Measurements from ENCODE around the gene APOBEC3B. TPM values are rescaled to one million over a fixed set of nuclear protein-coding genes. Genes with fewer than 3 reads are reported as not detected.
"Not testable (repeated sequence)": the region's sequence is repeated elsewhere in the genome, so short reads cannot be mapped to it uniquely, and the experiment has no call there.

Gene APOBEC3B
- total RNA-seq, 2 experiments from 2014 or later, result 10.4 to 10.7 TPM

- POLR2A ChIA-PET, result no interaction called here
- CTCF ChIA-PET, result interaction anchor here (0.9 to 2.3 kb wide), 8 partner anchors 22 to 137 kb away, joined by 3 to 7 read pairs (median 3); partner anchors contain the start of gene CBX6
Measured at GRCh38 chr22:38981005-38981991, 849 bp upstream of the APOBEC3B start.

- ChIA-PET POLR2A (interaction anchor here (1.2 kb wide), 1 partner anchor 110 kb away, joined by 5 read pairs; no protein-coding TSS in a partner anchor), CTCF (interaction anchor here (1.0 to 1.5 kb wide), 3 partner anchors 20 to 114 kb away, joined by 3 to 8 read pairs (median 4); no protein-coding TSS in a partner anchor)
Measured at GRCh38 chr22:38984224-38984623, 2.1 kb downstream of the APOBEC3B start.

- POLR2A ChIA-PET, result interaction anchor here (0.6 to 1.2 kb wide), 2 partner anchors 44 to 111 kb away, joined by 3 to 5 read pairs; no protein-coding TSS in a partner anchor
- CTCF ChIA-PET, result interaction anchor here (0.7 to 1.5 kb wide), 7 partner anchors 11 to 129 kb away, joined by 3 to 8 read pairs (median 4); no protein-coding TSS in a partner anchor
Measured at GRCh38 chr22:38984784-38985757, 2.9 kb downstream of the APOBEC3B start.

GRCh38 chr22:38986629-38987028 lies 4.5 kb downstream of the APOBEC3B start:
- ChIA-PET CTCF (interaction anchor here (0.5 to 1.3 kb wide), 2 partner anchors 13 to 1362 kb away, joined by 3 read pairs; no protein-coding TSS in a partner anchor), POLR2A (no interaction called here)

GRCh38 chr22:38987171-38987895 lies 5.2 kb downstream of the APOBEC3B start:
- CTCF ChIA-PET, result interaction anchor here (0.5 to 1.3 kb wide), 3 partner anchors 14 to 1361 kb away, joined by 3 read pairs; no protein-coding TSS in a partner anchor
- POLR2A ChIA-PET, result no interaction called here

GRCh38 chr22:38989466-38989865 lies 7.3 kb downstream of the APOBEC3B start:
- ChIA-PET CTCF (interaction anchor here (1.2 kb wide), 1 partner anchor 326 kb away, joined by 4 read pairs; no protein-coding TSS in a partner anchor), POLR2A (no interaction called here)

GRCh38 chr22:38992871-38993371 lies 10.8 kb downstream of the APOBEC3B start:
- POLR2A ChIA-PET, CTCF ChIA-PET: not testable (repeated sequence)

GRCh38 chr22:38996105-38996504 lies 14.0 kb downstream of the APOBEC3B start:
- CTCF ChIA-PET, result interaction anchor here (0.9 kb wide), 1 partner anchor 11 kb away, joined by 3 read pairs; no protein-coding TSS in a partner anchor
- POLR2A ChIA-PET, result no interaction called here

GRCh38 chr22:38997518-38997917 lies 15.4 kb downstream of the APOBEC3B start:
- CTCF ChIA-PET, result interaction anchor here (0.7 to 1.0 kb wide), 3 partner anchors 24 to 229 kb away, joined by 3 read pairs; no protein-coding TSS in a partner anchor
- POLR2A ChIA-PET, result no interaction called here

GRCh38 chr22:39003165-39003638 lies 21.1 kb downstream of the APOBEC3B start:
- POLR2A ChIA-PET, result interaction anchor here (0.6 kb wide), 1 partner anchor 132 kb away, joined by 3 read pairs; no protein-coding TSS in a partner anchor
- CTCF ChIA-PET, result interaction anchor here (0.6 to 3.4 kb wide), 31 partner anchors 10 to 251 kb away, joined by 3 to 48 read pairs (median 4); partner anchors contain the start of genes APOBEC3B, APOBEC3D and CBX6

- ChIA-PET CTCF (interaction anchor here (1.5 kb wide), 1 partner anchor 91 kb away, joined by 4 read pairs; no protein-coding TSS in a partner anchor), POLR2A (no interaction called here)
Measured at GRCh38 chr22:39007177-39007576, 25.0 kb downstream of the APOBEC3B start.

- POLR2A ChIA-PET, result not testable (repeated sequence)
Measured at GRCh38 chr22:39008271-39008850, 26.2 kb downstream of the APOBEC3B start.

GRCh38 chr22:39010946-39011345 lies 28.8 kb downstream of the APOBEC3B start:
- CTCF ChIA-PET, result no interaction called here
- POLR2A ChIA-PET, result no interaction called here

More at GRCh38 chr22:39008271-39008850, 26.2 kb downstream of the APOBEC3B start:
- CTCF ChIA-PET, result interaction anchor here (1.5 kb wide), 1 partner anchor 90 kb away, joined by 4 read pairs; no protein-coding TSS in a partner anchor

- POLR2A ChIA-PET, result interaction anchor here (1.1 kb wide), 1 partner anchor 105 kb away, joined by 3 read pairs; no protein-coding TSS in a partner anchor
- CTCF ChIA-PET, result interaction anchor here (0.8 to 2.6 kb wide), 4 partner anchors 9 to 143 kb away, joined by 3 to 7 read pairs (median 4); no protein-coding TSS in a partner anchor
Measured at GRCh38 chr22:39012533-39013511, 30.7 kb downstream of the APOBEC3B start.

- CTCF ChIA-PET, result interaction anchor here (0.8 to 2.6 kb wide), 4 partner anchors 10 to 144 kb away, joined by 3 to 7 read pairs (median 4); no protein-coding TSS in a partner anchor
- POLR2A ChIA-PET, result interaction anchor here (1.1 kb wide), 1 partner anchor 105 kb away, joined by 3 read pairs; no protein-coding TSS in a partner anchor
Measured at GRCh38 chr22:39013561-39013941, 31.4 kb downstream of the APOBEC3B start.
